Measurements from ENCODE around the gene RNF130.
"Not testable (repeated sequence)": the region's sequence is repeated elsewhere in the genome, so short reads cannot be mapped to it uniquely, and the experiment has no call there.

RNF130 gene

DNA sequence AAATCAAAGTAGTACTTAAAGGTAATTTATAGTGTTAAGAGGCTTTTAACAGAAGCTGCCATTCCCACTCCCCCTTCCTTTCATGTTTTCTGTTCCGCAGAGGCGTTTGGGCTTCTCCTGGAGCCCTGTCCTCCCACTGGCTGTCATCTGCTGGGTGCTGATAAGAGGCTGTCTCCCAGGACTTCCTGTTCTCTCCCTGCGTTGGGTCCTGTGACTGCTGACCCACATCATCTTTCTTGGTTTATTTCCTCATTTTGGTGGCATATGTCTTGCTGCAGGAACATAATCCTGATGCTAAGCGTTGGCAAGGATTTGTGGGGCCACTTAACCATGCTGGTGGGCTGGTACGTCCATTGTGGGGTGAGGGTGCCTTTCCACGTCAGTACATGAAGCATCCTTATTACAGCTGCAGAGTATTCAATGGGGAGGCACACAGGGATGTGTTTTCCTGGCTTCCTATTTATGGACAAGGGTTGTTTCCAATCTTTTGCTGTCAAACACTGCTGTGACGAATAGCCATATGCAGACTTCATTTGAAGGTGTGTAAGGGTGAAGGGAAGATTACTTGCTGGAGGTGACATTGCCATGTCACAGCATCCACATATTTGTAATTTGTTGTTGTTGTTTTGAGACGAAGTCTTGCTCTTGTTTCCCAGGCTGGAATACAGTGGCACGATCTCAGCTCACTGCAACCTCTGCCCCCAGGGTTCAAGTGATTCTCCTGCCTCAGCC is 22.3 kb upstream of the RNF130 start:
- no peak for TF ChIP-seq POLR2AphosphoS5 (IDR thresholded peaks at IDR 0.05; ENCODE audit: low read depth, low read length)
- TF ChIP-seq TAF1 (IDR thresholded peaks at IDR 0.05; ENCODE audit: borderline replicate concordance, low read depth, low read length): no peak
- no peak for TF ChIP-seq POLR2A (IDR thresholded peaks at IDR 0.05; ENCODE audit: low read depth, low read length)
- DNase-seq (ENCODE audit: insufficient read length) (no peak), FAIRE-seq (no peak)

DNA sequence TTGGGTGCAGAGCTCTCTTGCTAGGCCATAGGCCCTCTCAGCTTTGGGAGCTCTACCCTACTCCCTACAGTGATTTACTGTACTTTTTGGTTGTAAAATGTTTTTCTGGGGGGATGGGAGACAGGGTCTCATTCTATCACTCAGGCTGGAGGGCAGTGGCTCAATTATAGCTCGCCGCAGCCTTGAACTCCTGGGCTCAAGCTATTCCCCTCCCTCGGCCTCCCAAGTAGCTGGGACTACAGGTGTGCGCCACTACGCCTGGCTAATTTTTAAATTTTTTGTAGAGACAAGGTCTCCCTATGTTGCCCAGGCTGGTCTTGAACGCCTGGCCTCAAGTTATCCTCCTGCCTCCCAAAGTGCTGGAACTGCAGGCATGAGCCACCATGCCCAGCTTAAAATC is 21.7 kb upstream of the RNF130 start:
- FAIRE-seq: no peak

DNA sequence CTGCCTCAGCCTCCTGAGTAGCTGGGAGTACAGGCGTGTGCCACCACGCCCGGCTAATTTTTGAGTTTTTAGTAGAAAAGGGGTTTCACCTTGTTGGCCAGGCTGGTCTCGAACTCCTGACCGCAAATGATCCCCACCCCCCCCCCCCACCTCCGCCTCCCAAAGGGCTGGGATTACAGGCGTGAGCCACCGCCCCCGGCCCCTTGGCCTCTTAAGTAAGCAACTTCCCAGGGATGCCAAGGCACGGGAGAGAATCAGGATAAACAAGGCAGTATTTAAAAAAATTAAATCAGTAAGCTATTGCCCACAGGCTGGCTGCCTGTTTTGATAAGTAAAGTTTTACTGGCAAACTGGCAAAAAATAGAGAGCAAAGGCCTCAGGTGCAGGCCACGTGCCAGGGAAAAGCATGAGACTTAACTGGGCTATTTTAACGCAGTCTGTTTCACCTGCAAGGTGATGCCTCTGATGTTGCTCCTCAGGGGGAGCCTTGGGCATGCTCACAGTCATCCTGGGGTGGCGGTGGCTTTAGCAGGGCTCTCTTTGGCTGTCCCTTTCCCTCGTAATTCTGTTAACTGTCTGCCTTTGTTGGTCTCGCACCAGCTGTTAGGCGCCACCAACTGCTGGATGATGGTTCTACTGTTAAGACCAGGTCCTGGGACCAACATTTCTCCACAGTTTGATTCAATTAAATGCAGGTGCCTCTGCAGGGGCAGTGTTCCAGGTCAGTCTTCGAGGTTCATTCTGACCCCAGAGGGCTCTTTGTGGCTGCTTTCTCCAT is 19.4 kb upstream of the RNF130 start:
- DNase-seq (ENCODE audit: insufficient read length) (no peak), FAIRE-seq (no peak)

More for the DNA sequence above, 21.7 kb upstream of the RNF130 start:
- no peak for DNase-seq (ENCODE audit: insufficient read length)
- TF ChIP-seq TAF1 (IDR thresholded peaks at IDR 0.05; ENCODE audit: borderline replicate concordance, low read depth, low read length) (no peak), POLR2A (IDR thresholded peaks at IDR 0.05; ENCODE audit: low read depth, low read length) (no peak), POLR2AphosphoS5 (IDR thresholded peaks at IDR 0.05; ENCODE audit: low read depth, low read length) (no peak)

DNA sequence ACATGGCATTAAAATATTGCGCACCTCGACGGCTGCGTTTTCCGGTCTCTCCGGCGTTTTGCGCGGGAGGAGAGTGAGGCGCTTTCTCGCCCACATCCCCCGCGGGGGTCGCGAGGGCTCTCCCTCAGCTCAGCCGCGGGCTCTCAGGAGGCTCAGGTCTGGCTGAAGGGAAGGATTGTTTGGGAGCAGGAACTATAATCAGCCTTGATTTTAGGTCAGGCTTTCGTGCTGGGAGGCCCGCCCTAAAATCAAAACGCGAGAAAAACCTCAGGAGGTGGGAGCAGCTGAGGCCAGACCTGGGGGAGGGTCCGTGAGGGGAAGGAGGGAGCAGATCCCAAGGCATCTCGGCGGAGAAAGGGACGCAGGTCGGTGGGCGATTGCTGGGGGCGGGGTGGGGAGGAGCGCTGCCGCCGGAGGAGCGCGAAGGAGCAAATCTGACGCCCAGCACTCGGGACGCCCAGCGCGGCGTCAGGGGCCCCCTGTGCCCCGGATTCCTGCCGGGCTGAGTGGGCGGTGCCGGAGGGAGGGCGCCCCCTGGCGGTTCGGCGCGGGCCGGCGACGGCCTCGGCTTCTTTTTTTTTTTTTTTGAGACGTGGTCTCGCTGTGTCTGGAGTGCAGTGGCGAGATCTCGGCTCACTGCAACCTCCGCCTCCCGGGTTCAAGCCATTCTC is 18.7 kb upstream of the RNF130 start:
- TF ChIP-seq TAF1 (IDR thresholded peaks at IDR 0.05; ENCODE audit: borderline replicate concordance, low read depth, low read length): no peak
- TF ChIP-seq POLR2AphosphoS5 (IDR thresholded peaks at IDR 0.05; ENCODE audit: low read depth, low read length): no peak
- TF ChIP-seq POLR2A (IDR thresholded peaks at IDR 0.05; ENCODE audit: low read depth, low read length): no peak
- DNase-seq (ENCODE audit: insufficient read length) (no peak), FAIRE-seq (no peak)

More for the DNA sequence above, 19.4 kb upstream of the RNF130 start:
- no peak for TF ChIP-seq TAF1 (IDR thresholded peaks at IDR 0.05; ENCODE audit: borderline replicate concordance, low read depth, low read length)
- TF ChIP-seq POLR2A (IDR thresholded peaks at IDR 0.05; ENCODE audit: low read depth, low read length): no peak
- no peak for TF ChIP-seq POLR2AphosphoS5 (IDR thresholded peaks at IDR 0.05; ENCODE audit: low read depth, low read length)

DNA sequence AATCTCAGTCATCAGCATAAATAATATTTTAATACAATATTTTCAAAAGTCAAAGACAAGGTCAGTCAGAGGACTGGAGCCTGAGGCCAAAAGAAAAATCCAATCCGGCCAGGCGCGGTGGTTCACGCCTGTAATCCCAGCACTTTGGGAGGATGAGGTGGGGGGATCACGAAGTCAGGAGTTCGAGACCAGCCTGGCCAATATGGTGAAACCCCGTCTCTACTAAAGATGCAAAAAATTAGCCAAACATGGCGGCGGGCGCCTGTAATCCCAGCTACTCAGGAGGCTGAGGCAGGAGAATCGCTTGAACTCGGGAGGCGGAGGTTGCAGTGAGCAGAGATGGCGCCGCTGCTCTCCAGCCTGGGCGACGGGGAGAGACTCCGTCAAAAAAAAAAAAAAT is 18.1 kb upstream of the RNF130 start:
- FAIRE-seq; DNase-seq (ENCODE audit: insufficient read length): not testable (repeated sequence)

DNA sequence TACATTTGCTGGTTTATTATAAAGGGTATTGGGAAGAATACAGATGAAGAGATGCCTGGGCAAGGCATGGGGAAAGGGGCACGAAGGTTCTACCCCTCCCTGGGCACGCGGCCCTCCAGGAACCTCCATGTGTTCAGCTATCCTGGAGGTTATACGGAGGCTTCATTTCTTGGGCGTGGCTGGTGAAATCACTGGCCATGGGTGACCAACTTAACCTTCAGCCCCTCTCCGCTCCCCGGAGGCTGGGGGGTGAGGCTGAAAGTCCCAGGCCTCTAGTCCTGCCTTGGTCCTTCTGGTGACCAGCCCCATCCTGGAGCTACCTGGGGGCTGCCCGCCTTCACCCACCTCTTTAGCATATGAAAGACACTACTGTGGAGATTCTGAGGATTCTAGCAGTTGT is 17.0 kb upstream of the RNF130 start:
- TF ChIP-seq POLR2AphosphoS5 (IDR thresholded peaks at IDR 0.05; ENCODE audit: low read depth, low read length): no peak
- no peak for TF ChIP-seq TAF1 (IDR thresholded peaks at IDR 0.05; ENCODE audit: borderline replicate concordance, low read depth, low read length)
- no peak for TF ChIP-seq POLR2A (IDR thresholded peaks at IDR 0.05; ENCODE audit: low read depth, low read length)
- DNase-seq (ENCODE audit: insufficient read length): no peak
- FAIRE-seq: no peak

DNA sequence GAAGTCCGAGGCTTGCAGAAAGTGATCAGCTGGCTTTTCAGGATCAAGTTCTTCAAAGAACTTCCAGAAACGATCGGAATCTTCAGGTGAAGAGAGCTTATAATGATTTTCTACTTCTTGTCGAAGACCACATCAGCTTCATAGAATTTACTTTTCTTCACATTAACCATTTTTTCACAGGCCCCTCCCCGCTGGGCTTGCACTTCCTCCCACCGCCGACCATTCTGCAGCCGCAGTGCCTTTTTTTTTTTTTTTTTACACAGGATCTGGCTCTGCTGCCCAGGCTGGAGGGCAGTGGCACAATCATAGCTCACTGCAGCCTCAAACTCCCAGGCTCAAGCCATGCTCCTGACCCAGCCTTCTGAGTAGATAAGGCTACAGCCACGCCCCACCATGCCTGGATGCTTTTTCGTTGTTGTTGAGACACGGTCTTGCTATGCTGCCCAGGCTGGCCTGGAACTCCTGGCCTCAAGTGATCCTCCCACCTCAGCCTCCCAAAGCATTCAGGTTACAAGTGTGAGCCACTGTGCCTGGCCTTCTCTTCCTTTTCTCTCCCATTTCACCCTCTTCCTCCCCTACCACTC is 15.3 kb upstream of the RNF130 start:
- TF ChIP-seq TAF1 (IDR thresholded peaks at IDR 0.05; ENCODE audit: borderline replicate concordance, low read depth, low read length) (no peak), POLR2A (IDR thresholded peaks at IDR 0.05; ENCODE audit: low read depth, low read length) (no peak), POLR2AphosphoS5 (IDR thresholded peaks at IDR 0.05; ENCODE audit: low read depth, low read length) (no peak)
- no peak for DNase-seq (ENCODE audit: insufficient read length)
- no peak for FAIRE-seq

DNA sequence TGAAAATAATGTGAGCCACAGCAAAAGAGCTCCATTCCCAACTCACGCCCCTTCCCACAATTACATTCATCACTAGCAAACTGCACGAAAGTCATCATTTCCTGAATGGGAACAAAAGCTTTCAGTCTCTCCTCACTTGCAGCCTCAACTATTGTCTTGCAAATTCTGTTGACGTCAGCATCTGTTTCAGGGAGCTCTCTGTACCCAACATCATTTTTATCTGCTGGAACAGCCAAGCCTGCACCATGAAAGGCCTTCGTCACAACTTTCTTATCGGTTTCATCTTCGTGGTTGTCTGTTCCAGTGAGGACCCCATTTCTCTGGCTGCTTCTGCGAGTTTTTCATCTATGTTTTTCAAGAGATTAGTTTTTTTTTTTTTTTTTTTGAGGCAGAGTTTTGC is 14.3 kb upstream of the RNF130 start:
- DNase-seq (ENCODE audit: insufficient read length) (no peak), FAIRE-seq (no peak)
- TF ChIP-seq TAF1 (IDR thresholded peaks at IDR 0.05; ENCODE audit: borderline replicate concordance, low read depth, low read length): no peak
- no peak for TF ChIP-seq POLR2A (IDR thresholded peaks at IDR 0.05; ENCODE audit: low read depth, low read length)
- no peak for TF ChIP-seq POLR2AphosphoS5 (IDR thresholded peaks at IDR 0.05; ENCODE audit: low read depth, low read length)

DNA sequence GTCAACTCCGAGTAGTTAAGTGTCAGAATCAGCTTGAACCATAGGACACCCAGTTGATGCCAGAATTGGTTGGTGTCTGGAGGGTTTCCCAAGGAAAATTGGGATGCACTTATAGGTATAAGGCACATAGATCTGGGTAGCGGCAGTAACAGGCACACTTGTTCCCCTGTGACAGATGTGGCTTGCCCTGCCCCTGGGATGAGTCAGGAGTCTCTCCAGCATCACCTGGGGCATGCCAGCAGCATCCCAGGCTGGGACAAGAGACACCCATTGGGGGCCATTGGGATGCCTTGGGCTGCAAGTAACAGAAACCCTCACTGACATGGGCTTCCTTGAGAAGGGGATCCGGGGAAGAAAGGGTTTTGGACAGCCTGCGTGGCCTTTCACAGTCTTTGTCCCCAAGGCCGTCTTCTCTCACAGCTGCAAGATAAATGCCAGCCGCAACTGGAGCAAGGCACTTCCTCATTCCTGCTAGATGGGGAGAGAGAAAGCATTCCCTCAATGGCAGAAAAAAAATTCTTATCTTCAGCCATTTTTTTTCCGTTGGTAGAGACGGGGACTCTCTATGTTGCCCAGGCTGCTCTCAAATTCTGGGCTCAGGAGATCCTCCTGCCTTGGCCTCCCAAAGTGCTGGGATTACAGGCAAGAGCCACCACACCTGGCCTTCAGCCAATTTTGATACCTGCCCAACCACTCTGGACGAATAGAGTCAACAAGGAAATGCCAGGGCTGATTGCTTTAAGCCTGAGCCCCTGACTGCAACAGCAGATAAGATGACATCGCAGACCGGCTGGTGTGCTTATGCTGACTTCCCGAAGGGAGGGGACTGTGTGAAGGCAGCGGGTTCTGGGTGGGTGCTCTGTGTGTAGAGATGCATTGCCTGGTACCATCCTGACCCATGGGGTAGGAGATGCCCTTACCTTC is 13.3 kb upstream of the RNF130 start:
- no peak for FAIRE-seq
- TF ChIP-seq POLR2AphosphoS5 (IDR thresholded peaks at IDR 0.05; ENCODE audit: low read depth, low read length): no peak
- no peak for TF ChIP-seq TAF1 (IDR thresholded peaks at IDR 0.05; ENCODE audit: borderline replicate concordance, low read depth, low read length)
- no peak for TF ChIP-seq POLR2A (IDR thresholded peaks at IDR 0.05; ENCODE audit: low read depth, low read length)
- no peak for DNase-seq (ENCODE audit: insufficient read length)

DNA sequence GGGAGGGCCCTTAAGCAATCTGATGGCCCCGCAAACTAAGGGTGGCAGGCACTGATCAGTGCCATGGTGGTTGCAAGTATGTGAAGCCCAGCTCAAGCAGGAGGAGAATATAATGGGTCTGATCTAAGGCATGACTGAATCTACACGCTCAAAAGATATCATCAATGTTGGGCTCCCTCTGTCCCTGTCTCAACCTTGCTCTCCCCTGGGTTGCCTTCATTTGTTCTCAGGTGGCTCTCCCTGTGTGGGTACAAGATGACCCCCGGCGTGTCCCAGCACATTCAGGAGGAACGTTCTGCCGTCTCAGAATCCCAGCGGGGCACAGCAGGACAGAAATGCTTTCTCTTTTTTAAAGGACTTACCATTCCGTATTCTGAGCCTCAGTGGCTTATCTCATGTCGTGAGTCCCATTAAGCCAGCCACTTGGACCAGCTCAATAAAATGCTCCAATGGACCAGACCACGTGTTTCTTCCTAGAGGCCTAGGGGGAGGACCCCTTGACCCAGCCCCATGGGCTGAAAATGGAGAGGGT is 12.0 kb upstream of the RNF130 start:
- no peak for DNase-seq (ENCODE audit: insufficient read length)
- FAIRE-seq: no peak
- TF ChIP-seq POLR2AphosphoS5 (IDR thresholded peaks at IDR 0.05; ENCODE audit: low read depth, low read length): no peak
- no peak for TF ChIP-seq POLR2A (IDR thresholded peaks at IDR 0.05; ENCODE audit: low read depth, low read length)
- no peak for TF ChIP-seq TAF1 (IDR thresholded peaks at IDR 0.05; ENCODE audit: borderline replicate concordance, low read depth, low read length)
